GM20000 (cell line): ENCODE data around the gene SPTLC3.
A peak's percentile ranks its signal among the peaks of the same experiment; 100 is the strongest.

Experiments used
- DNase-seq: peaks from one replicate; pipeline ENCODE4 v3.0.0; 2012; ENCODE audit warnings: low spot score
- TF ChIP-seq, protein P1 (sequence below): IDR thresholded peaks from 2 replicates; pipeline ENCODE4 v1.5.1; 2012; ENCODE audit warnings: mild to moderate bottlenecking, control low read depth; ENCODE audit errors: extremely low read depth, missing control alignments

Gene SPTLC3

GRCh38 chr20:13007596-13007995, 1.2 kb upstream of the SPTLC3 start:
- no peak for DNase-seq
- TF ChIP-seq, protein P1, sequence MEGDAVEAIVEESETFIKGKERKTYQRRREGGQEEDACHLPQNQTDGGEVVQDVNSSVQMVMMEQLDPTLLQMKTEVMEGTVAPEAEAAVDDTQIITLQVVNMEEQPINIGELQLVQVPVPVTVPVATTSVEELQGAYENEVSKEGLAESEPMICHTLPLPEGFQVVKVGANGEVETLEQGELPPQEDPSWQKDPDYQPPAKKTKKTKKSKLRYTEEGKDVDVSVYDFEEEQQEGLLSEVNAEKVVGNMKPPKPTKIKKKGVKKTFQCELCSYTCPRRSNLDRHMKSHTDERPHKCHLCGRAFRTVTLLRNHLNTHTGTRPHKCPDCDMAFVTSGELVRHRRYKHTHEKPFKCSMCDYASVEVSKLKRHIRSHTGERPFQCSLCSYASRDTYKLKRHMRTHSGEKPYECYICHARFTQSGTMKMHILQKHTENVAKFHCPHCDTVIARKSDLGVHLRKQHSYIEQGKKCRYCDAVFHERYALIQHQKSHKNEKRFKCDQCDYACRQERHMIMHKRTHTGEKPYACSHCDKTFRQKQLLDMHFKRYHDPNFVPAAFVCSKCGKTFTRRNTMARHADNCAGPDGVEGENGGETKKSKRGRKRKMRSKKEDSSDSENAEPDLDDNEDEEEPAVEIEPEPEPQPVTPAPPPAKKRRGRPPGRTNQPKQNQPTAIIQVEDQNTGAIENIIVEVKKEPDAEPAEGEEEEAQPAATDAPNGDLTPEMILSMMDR = no peak

DNA sequence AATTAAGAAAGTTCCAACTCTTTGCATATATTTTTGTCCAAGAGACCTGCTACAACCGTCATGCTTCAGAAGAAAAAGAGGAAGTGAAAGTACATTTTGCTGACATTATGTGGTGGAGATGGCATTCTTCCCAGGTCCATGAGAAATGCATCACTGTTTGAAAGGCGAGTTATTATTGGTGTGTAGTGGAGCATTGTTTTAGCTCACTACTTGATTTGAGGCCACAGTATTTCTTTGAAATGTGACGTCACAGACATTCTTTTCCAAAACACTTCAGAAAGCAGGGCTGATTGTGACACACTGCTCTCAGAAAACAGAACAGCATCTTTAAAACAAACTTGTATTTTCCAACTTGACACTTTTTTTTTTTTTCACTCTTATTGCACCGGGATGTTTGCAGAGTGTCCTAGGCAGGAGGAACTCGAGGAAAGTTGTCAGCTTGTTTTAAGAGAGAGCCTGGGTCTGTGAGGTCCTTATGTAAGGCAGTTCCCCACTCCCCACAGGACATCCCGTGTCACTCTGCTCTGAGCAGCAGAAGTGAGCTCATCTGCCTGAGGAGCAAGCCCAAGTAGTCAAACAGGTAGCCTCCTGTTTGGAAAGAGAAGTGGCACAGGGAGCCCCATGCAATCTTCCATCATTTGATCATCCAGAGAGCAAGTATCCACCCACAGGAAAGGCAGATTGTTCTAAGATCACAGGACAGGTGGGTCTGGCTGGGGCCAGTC, 1.1 kb downstream of the SPTLC3 start:
- peak; percentile 59 for DNase-seq
- TF ChIP-seq, protein P1 = no peak

GRCh38 chr20:13012886-13013285, 4.1 kb downstream of the SPTLC3 start:
- no peak for DNase-seq
- TF ChIP-seq, protein P1 = no peak

- DNase-seq = no peak
- TF ChIP-seq, protein P1 = no peak
Measured at GRCh38 chr20:13013411-13013810, 4.6 kb downstream of the SPTLC3 start.

- DNase-seq = no peak
- TF ChIP-seq, protein P1 = no peak
Measured at GRCh38 chr20:13017235-13017634, 8.5 kb downstream of the SPTLC3 start.

DNA sequence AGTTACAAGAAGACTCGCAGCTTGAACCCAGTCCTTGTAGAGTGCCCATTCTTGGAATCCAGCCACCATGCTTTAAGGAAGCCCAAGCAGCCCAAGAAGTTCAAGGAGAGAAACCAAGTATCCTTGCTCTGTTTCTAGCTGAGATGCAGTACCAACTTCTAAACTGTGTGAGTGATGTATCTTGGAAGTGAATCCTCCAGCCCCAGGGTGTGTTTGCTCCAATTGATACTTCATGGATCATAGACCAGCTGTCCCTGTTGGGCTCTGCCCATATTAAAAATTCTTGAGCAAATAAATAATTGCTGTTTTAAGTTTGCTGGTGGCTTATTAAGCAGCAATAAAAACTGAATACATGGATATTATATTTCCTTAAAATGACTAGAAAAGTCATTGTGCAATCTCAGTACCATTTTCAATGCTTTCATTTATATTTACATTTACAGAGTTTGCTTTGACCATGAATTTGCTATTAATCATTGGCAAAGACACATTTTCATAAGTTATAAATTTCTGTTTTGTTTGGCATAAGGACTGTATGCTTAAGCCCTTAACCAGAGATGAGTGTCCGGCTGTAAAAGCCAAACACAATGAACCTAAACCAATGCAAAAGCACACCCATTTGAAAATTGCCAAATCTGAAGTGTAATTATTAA, 9.2 kb downstream of the SPTLC3 start:
- TF ChIP-seq, protein P1 = no peak
- DNase-seq = no peak

GRCh38 chr20:13021205-13021970, 12.6 kb downstream of the SPTLC3 start:
- TF ChIP-seq, protein P1 = no peak
- no peak for DNase-seq
